SU-DHL-6 (cell line): ENCODE results near the gene PUDP.

Experiments used
- H2AFZ ChIP-seq: fragments of 200-600 bp; sonication (generic); 2 replicates; pipeline ENCODE4 v1.6.1; 2014; ENCODE audit warnings: low read depth, mild to moderate bottlenecking, moderate library complexity, mixed read lengths, antibody characterized with exemption, low read length; ENCODE audit not compliant: severe bottlenecking
- H3F3A ChIP-seq: fragments of 200-600 bp; shearing (Covaris generic); 2 replicates; pipeline ENCODE4 v1.6.0; 2016; ENCODE audit warnings: antibody characterized with exemption, mild to moderate bottlenecking; ENCODE audit not compliant: insufficient read depth
- H3K27ac ChIP-seq: fragments of 200-600 bp; sonication (generic); 2 replicates; pipeline ENCODE4 v1.5.1; 2016; ENCODE audit warnings: low read depth, mild to moderate bottlenecking, low read length, moderate library complexity, mixed read lengths
- H3K27me3 ChIP-seq: fragments of 200-600 bp; sonication (generic), shearing (Covaris generic); 2 replicates; pipeline ENCODE4 v1.6.0; 2014; ENCODE audit warnings: mild to moderate bottlenecking, low read length
- H3K36me3 ChIP-seq: fragments of 200-600 bp; sonication (generic); 2 replicates; pipeline ENCODE4 v1.6.1; 2014; ENCODE audit warnings: mild to moderate bottlenecking, low read length, mixed read lengths
- H3K4me2 ChIP-seq: fragments of 300-600, 200-600 bp; shearing (Covaris generic), sonication (generic); 2 replicates; pipeline ENCODE4 v1.6.0; 2014; ENCODE audit warnings: low read length, low read depth, mild to moderate bottlenecking; ENCODE audit not compliant: poor library complexity, severe bottlenecking
- H3K4me3 ChIP-seq: fragments of 200-600 bp; sonication (generic); 2 replicates; pipeline ENCODE4 v1.5.1; 2014; ENCODE audit warnings: antibody characterized with exemption, low read length, mild to moderate bottlenecking, mixed read lengths; ENCODE audit not compliant: insufficient read depth, poor library complexity, severe bottlenecking
- H3K79me2 ChIP-seq: fragments of 200-600 bp; sonication (generic); 2 replicates; pipeline ENCODE4 v1.6.1; 2014; ENCODE audit warnings: mild to moderate bottlenecking, low read length, moderate library complexity; ENCODE audit not compliant: insufficient read depth
- H3K9ac ChIP-seq: fragments of 200-600 bp; sonication (generic); 2 replicates; pipeline ENCODE4 v1.7.0; 2014; ENCODE audit warnings: mild to moderate bottlenecking, low read length
- H3K9me2 ChIP-seq: fragments of 200-600 bp; sonication (generic); replicated peaks from 2 replicates; pipeline ENCODE4 v1.6.1; 2014; ENCODE audit warnings: low read length; ENCODE audit not compliant: insufficient read depth
- H3K9me3 ChIP-seq: fragments of 200-600 bp; sonication (generic); 2 replicates; pipeline ENCODE4 v1.6.1; 2014; ENCODE audit warnings: low read length, mixed read lengths; ENCODE audit not compliant: insufficient read depth
- H4K20me1 ChIP-seq: fragments of 200-600 bp; sonication (generic); 2 replicates; pipeline ENCODE4 v1.6.1; 2014; ENCODE audit warnings: low read depth, mild to moderate bottlenecking, antibody characterized with exemption, low read length, moderate library complexity, mixed read lengths
- EZH2phosphoT487 ChIP-seq: fragments of 200-600 bp; sonication (generic), shearing (Covaris generic); conservative IDR thresholded peaks from 2 replicates; pipeline ENCODE4 v1.6.1; 2018; ENCODE audit warnings: mild to moderate bottlenecking, antibody characterized with exemption, low read length, moderate library complexity, mixed read lengths
- TF ChIP-seq, protein P1 (sequence below): fragments of 200-600 bp; sonication (generic); IDR thresholded peaks from one replicate; pipeline ENCODE4 v1.5.1; 2017; ENCODE audit warnings: antibody characterized with exemption, mild to moderate bottlenecking, low read length, moderate library complexity; ENCODE audit not compliant: insufficient read depth, poor library complexity, severe bottlenecking

PUDP gene

DNA sequence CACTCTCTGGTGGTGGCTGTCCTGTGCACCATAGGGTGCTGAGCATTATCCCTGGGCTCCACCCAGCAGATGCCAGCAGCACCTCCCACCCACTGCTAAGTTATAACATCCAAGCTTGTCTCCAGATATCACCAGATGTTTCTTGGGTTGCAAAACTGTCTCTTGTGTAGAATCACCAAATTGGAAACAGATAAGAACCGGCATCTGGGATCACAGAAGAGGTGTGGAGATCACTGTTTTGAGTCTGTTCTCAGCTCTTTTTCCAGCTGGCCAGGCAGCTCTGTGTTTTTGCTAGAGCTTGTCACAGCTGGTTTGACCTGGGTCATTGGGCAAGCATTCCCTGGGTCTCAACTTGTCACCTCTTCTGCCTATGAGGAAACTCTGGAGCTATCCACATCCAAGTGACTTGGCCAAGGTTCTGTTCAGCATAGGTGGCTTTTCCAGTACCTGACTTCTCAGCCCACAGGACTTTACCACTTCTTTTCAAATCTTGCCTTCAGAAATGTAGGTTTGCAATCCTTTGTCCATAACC is 15.3 kb upstream of the PUDP start:
- H3K9ac ChIP-seq, result no peak overlapping the region
- peaks cover 5% of the 10 kb centered on the region; the same call in 1 of the 2 replicates for H3K79me2 ChIP-seq
- H4K20me1 ChIP-seq, result no peaks in the 10 kb centered on the region
- H3K4me3 ChIP-seq, result no peak overlapping the region
- no peak overlapping the region for H2AFZ ChIP-seq
- H3K4me2 ChIP-seq, result no peak overlapping the region
- no peaks in the 10 kb centered on the region for H3K9me2 ChIP-seq
- H3K27ac ChIP-seq, result no peak overlapping the region
- no peaks in the 10 kb centered on the region for H3K9me3 ChIP-seq
- H3K27me3 ChIP-seq, result no peaks in the 10 kb centered on the region
- no peaks in the 10 kb centered on the region for H3K36me3 ChIP-seq
- no peak for TF ChIP-seq EZH2phosphoT487
- TF ChIP-seq, protein P1, sequence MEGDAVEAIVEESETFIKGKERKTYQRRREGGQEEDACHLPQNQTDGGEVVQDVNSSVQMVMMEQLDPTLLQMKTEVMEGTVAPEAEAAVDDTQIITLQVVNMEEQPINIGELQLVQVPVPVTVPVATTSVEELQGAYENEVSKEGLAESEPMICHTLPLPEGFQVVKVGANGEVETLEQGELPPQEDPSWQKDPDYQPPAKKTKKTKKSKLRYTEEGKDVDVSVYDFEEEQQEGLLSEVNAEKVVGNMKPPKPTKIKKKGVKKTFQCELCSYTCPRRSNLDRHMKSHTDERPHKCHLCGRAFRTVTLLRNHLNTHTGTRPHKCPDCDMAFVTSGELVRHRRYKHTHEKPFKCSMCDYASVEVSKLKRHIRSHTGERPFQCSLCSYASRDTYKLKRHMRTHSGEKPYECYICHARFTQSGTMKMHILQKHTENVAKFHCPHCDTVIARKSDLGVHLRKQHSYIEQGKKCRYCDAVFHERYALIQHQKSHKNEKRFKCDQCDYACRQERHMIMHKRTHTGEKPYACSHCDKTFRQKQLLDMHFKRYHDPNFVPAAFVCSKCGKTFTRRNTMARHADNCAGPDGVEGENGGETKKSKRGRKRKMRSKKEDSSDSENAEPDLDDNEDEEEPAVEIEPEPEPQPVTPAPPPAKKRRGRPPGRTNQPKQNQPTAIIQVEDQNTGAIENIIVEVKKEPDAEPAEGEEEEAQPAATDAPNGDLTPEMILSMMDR, result no peak
- H3F3A ChIP-seq, result no peaks in the 10 kb centered on the region

DNA sequence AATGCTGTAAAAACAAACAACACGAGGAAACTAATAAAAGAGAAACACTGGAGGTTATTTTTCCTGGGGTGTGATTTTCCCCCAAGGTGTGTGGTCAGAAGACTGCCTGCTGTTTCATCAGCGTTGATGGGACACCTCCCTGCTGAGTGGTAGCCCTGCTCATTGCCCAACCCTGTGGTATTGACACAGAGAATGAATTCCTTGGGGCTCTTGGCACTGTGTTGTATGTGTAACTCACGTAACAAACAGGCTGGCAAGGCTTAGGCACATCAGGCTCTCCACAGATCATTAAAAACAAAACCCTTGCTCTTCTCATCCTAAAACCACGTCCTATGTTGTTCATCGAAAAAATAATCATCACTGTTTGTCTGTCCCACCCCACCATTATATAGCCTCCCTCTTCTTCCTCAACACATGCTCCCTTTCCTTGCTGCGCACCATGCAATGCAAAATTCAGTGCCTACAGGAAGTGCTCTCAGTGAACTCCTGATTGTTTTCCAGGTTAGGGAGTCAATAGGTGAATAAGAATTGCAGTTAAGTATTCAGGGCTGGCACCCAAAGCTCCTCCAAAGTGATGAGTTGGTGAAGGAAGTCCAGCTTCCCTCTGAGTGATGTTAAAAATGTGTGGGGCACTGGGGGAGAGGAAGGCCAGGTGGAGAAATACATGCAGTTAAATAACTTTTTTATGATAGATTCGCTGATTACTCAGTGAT is 11.4 kb upstream of the PUDP start:
- Histone ChIP-seq H3K27me3 (no peaks in the 10 kb centered on the region), H3K9me2 (no peaks in the 10 kb centered on the region), H4K20me1 (no peaks in the 10 kb centered on the region), H3K4me3 (no peak overlapping the region), H3K79me2 (peaks cover 24% of the 10 kb centered on the region; the same call in 1 of the 2 replicates), H3K27ac (no peak overlapping the region), H3K4me2 (no peak overlapping the region), H3K36me3 (0 out of 2 replicates have a peak, but pooled peaks cover 4% of the 10 kb centered on the region), H3F3A (no peaks in the 10 kb centered on the region), H2AFZ (no peak overlapping the region), H3K9me3 (no peaks in the 10 kb centered on the region), H3K9ac (no peak overlapping the region)
- no peak for TF ChIP-seq EZH2phosphoT487
- TF ChIP-seq, protein P1, result no peak

DNA sequence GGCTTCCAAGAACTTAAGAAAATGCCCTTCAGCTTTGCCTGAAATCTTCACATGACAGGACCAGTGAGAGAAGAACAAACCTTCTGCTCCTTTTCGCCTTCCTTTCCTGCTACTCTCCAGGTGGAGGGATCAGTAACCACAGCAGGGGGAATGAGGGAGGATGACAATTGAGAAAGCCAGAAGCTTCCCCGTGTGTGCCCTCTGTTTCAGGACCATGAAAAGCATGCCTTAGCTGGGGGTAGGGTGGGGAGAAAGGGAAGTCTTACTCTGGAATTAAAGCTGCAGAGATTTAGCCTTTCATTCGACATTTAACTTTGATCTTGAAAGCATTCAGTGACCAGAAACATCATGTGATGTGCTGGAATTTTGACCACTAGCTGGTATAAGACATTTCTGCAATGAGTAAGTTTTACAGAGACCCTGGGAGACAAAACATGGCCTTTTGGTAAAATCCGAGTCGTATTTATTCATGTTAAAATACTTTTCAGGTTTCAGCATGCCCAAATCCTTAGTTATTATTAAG is 10.6 kb upstream of the PUDP start:
- H3K9me2 ChIP-seq, result no peaks in the 10 kb centered on the region
- no peaks in the 10 kb centered on the region for H3K27me3 ChIP-seq
- H3K79me2 ChIP-seq, result peaks cover 29% of the 10 kb centered on the region; the same call in 1 of the 2 replicates
- TF ChIP-seq EZH2phosphoT487, result no peak
- TF ChIP-seq, protein P1, result no peak
- H2AFZ ChIP-seq, result no peak overlapping the region
- no peak overlapping the region for H3K4me2 ChIP-seq
- H3K9me3 ChIP-seq, result no peaks in the 10 kb centered on the region
- H3K9ac ChIP-seq, result no peak overlapping the region
- no peaks in the 10 kb centered on the region for H4K20me1 ChIP-seq
- 0 out of 2 replicates have a peak, but pooled peaks cover 4% of the 10 kb centered on the region for H3K36me3 ChIP-seq
- no peak overlapping the region for H3K4me3 ChIP-seq
- H3F3A ChIP-seq, result no peaks in the 10 kb centered on the region
- H3K27ac ChIP-seq, result no peak overlapping the region
